ENCODE measurements around the gene ZNF48.

DNA sequence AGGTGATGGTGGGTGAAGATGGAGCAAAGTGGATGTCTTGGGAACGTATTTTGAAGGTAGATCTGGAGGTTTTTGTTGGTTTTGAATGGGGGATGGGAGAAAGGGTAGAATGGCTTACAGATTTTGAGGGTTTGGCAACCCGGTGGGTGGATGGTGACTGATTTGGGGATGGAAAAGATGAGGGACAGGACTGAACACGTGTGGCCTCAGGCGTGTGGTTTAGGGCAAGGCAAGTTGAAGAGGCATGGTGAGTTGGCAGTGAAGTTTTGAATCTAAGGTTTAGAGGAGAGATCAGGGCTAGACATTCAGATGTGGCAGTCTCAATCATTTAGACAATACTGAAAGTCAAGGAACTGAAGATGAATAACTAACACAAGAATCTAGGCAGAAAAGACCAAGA is 39.6 kb downstream of the ZNF48 start:
- TF ChIP-seq EP300 (IDR thresholded peaks at IDR 0.05): no peak
- TF ChIP-seq POLR2A (IDR thresholded peaks at IDR 0.05): no peak
- TF ChIP-seq, protein P1, sequence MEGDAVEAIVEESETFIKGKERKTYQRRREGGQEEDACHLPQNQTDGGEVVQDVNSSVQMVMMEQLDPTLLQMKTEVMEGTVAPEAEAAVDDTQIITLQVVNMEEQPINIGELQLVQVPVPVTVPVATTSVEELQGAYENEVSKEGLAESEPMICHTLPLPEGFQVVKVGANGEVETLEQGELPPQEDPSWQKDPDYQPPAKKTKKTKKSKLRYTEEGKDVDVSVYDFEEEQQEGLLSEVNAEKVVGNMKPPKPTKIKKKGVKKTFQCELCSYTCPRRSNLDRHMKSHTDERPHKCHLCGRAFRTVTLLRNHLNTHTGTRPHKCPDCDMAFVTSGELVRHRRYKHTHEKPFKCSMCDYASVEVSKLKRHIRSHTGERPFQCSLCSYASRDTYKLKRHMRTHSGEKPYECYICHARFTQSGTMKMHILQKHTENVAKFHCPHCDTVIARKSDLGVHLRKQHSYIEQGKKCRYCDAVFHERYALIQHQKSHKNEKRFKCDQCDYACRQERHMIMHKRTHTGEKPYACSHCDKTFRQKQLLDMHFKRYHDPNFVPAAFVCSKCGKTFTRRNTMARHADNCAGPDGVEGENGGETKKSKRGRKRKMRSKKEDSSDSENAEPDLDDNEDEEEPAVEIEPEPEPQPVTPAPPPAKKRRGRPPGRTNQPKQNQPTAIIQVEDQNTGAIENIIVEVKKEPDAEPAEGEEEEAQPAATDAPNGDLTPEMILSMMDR (IDR thresholded peaks at IDR 0.05): no peak

Data from tibial nerve (tissue), 4 donors.